22Rv1 (cell line): Measurements from ENCODE around the gene COQ5.

ENCODE experiments used
- CTCF ChIP-seq: fragments of 450-650 bp; IDR thresholded peaks from 2 replicates; pipeline ENCODE4 v1.5.1; 2017; ENCODE audit warnings: mild to moderate bottlenecking
- ZFX ChIP-seq: fragments of 450-650 bp; IDR thresholded peaks from 2 replicates; pipeline ENCODE4 v1.6.1; 2017; ENCODE audit warnings: antibody characterized with exemption, borderline replicate concordance

GRCh38 chr12:120455302-120455701 is 73.7 kb downstream of the COQ5 start:
- TF ChIP-seq CTCF (no peak), ZFX (no peak)
